Epithelial cell of umbilical artery (primary cell): ENCODE measurements around the gene ADAMTS18. TPM values are rescaled to one million over a fixed set of nuclear protein-coding genes. Genes with fewer than 3 reads are reported as not detected.

Experiments
- total RNA-seq: library from RNA; depleted of rRNA; stranded (reverse); fragments of >200 nt; gene quantifications from 2 replicates; pipeline ENCODE4 v1.2.3, GENCODE V29; 2014

Gene ADAMTS18
- total RNA-seq = 0.32 and 0.76 TPM in 2 replicates

DNA sequence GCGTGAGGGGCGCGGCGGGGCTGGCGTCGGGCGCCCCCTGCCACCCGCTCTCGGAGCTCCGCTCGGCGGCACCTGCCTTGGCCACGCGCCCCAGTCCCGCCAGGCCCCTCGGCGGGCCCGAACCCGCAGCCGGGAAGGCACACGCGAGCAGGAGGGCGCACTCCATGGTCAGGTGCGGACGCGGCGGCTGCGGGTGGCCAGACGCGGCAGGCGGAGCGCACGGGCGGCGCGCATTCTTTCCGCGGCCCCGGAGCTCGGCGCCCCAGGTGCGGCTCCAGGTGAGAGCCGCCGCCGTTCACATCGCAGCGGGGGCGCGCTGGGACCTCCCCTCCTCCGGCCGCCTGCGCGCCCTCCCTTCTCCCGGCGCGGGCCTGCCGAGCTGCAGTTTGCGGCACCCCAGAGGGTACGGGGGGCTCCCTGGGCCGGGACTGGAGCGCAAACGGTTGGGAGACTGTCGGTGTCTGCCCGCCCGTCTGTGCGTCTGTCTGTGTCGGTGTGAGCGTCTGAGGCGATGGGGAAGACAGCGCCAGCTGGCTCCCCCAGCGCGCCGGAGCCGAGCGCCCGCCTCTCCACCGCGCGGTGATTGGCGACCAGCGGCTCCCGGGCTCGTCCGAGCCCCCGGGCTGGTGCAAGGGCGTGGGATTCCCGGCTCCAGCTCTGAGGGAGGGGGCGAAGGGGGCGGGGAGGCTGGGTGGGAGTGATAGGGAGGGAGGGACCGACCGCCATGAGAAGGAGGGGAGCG is at the start of gene ADAMTS18:
Gene ADAMTS18 (minus strand): TSS at position 505 of the 742 bp plus-strand sequence. CDS start 339 bp downstream, at position 166.

Other genes starting within 250 kb of the ADAMTS18 start
- 10.6 and 10.7 TPM in 2 replicates for gene MON1B, start 243.8 kb downstream of the ADAMTS18 start, total RNA-seq
- gene SYCE1L, start 235.6 kb downstream of the ADAMTS18 start, total RNA-seq = 0.97 TPM in 1 of 2 replicates, not detected in the other